Neural crest cell (in vitro differentiated cells): ENCODE measurements around the gene FBLN2. TPM values are rescaled to one million over a fixed set of nuclear protein-coding genes. Genes with fewer than 3 reads are reported as not detected.

Experiments
- DNase-seq: peaks from one replicate; pipeline ENCODE4 v3.0.0; 2021; ENCODE audit warnings: low read depth, mixed read lengths, low spot score
- H3K27ac Mint-ChIP-seq: one replicate; pipeline ENCODE4 v1.8.0; 2021; ENCODE audit warnings: mild to moderate bottlenecking, mixed read lengths; ENCODE audit not compliant: unreplicated experiment
- H3K27me3 Mint-ChIP-seq: 2 replicates; pipeline ENCODE4 v1.8.0; 2021; ENCODE audit warnings: low read depth, mild to moderate bottlenecking, mixed read lengths
- H3K36me3 Mint-ChIP-seq: 2 replicates; pipeline ENCODE4 v1.8.0; 2021; ENCODE audit warnings: low read depth, mild to moderate bottlenecking, mixed read lengths
- H3K4me1 Mint-ChIP-seq: 2 replicates; pipeline ENCODE4 v1.8.0; 2021; ENCODE audit warnings: mixed read lengths
- H3K4me3 Mint-ChIP-seq: one replicate; pipeline ENCODE4 v1.8.0; 2021; ENCODE audit warnings: mild to moderate bottlenecking, mixed read lengths
- H3K9me3 Mint-ChIP-seq: 2 replicates; pipeline ENCODE4 v1.8.0; 2021; ENCODE audit warnings: mixed read lengths
- total RNA-seq: library from RNA; stranded (reverse); gene quantifications from 2 replicates; pipeline ENCODE4 v1.2.1, GENCODE V29; 2021
- TF ChIP-seq, protein P1 (sequence below): fragments of 200-600 bp; sonication (generic); conservative IDR thresholded peaks from 2 replicates; pipeline ENCODE4 v1.5.0; 2021; ENCODE audit warnings: antibody characterized with exemption, mild to moderate bottlenecking

Gene FBLN2
- total RNA-seq, 1 donor from 2014 or later: 6.3 TPM

DNA sequence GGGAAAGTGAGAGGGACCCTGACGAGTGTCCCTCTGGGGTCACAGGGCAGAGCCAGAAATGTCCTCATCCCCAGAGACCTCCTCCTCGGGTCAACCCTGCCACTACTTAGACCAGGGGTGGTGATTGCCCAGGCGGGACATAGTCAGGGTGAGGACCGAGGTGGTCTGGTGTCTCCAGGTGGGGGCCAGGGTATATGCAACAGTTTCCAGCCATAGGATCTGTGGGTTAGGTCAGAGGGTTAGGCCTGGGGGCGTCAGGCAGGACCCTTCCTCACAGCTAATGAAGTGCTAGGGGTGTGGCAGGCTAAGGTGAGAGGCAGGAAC lies 22.3 kb upstream of the FBLN2 start:
- Mint-ChIP-seq H3K36me3 (no peaks in the 10 kb centered on the region), H3K27me3 (no peaks in the 10 kb centered on the region), H3K4me1 (peaks cover 29% of the 10 kb centered on the region), H3K4me3 (no peak overlapping the region), H3K27ac (no peak overlapping the region), H3K9me3 (peaks cover 3% of the 10 kb centered on the region)
- TF ChIP-seq, protein P1, sequence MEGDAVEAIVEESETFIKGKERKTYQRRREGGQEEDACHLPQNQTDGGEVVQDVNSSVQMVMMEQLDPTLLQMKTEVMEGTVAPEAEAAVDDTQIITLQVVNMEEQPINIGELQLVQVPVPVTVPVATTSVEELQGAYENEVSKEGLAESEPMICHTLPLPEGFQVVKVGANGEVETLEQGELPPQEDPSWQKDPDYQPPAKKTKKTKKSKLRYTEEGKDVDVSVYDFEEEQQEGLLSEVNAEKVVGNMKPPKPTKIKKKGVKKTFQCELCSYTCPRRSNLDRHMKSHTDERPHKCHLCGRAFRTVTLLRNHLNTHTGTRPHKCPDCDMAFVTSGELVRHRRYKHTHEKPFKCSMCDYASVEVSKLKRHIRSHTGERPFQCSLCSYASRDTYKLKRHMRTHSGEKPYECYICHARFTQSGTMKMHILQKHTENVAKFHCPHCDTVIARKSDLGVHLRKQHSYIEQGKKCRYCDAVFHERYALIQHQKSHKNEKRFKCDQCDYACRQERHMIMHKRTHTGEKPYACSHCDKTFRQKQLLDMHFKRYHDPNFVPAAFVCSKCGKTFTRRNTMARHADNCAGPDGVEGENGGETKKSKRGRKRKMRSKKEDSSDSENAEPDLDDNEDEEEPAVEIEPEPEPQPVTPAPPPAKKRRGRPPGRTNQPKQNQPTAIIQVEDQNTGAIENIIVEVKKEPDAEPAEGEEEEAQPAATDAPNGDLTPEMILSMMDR: no peak
- no peak for DNase-seq

DNA sequence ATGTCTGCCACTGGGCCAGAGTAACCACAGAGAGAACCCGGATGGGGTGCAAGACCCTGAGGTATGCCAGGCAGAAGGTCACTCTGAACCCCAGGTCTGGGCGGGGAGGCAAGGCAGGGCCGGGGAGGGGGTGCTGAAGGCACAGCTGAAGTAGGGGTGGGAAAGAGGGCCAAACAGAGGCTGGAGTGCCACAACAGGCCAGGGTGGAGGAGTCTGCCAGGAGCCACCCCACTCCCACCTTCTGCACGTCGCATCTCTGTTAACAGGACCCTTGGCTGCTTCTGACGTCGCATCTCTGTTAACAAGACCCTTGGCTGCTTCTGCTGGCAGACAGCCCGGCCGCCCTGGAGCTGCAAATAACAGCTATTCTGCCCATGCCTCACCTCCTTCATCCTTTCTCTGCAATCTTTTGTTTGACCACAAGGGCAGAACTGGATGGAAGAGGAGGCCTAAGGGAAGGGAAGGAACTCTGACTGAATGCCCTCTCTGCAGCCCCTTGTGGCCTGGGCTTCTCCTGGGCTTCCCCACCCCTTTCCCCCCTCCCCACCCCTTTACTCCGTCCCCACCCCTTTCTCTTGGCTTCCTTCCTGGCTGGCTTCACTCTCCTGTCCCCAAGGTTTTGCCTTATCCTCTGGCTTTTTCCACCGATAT lies 20.6 kb upstream of the FBLN2 start:
- peaks cover 29% of the 10 kb centered on the region for H3K4me1 Mint-ChIP-seq
- TF ChIP-seq, protein P1: peak; percentile 52
- H3K9me3 Mint-ChIP-seq: no peaks in the 10 kb centered on the region
- no peaks in the 10 kb centered on the region for H3K36me3 Mint-ChIP-seq
- H3K4me3 Mint-ChIP-seq: no peak overlapping the region
- peak overlapping the region; percentile 62 for H3K27ac Mint-ChIP-seq
- DNase-seq: peak; percentile 29
- no peaks in the 10 kb centered on the region for H3K27me3 Mint-ChIP-seq

- no peak overlapping the region for H3K4me3 Mint-ChIP-seq
- no peak for DNase-seq
- peaks cover 29% of the 10 kb centered on the region for H3K4me1 Mint-ChIP-seq
- peak overlapping the region; percentile 21 for H3K27ac Mint-ChIP-seq
- TF ChIP-seq, protein P1: no peak
- H3K36me3 Mint-ChIP-seq: no peaks in the 10 kb centered on the region
- no peaks in the 10 kb centered on the region for H3K27me3 Mint-ChIP-seq
- no peaks in the 10 kb centered on the region for H3K9me3 Mint-ChIP-seq
These were observed 19.5 kb upstream of the FBLN2 start for GRCh38 chr3:13529196-13530112.

- no peak overlapping the region for H3K4me3 Mint-ChIP-seq
- DNase-seq: no peak
- TF ChIP-seq, protein P1: no peak
- no peaks in the 10 kb centered on the region for H3K36me3 Mint-ChIP-seq
- H3K27ac Mint-ChIP-seq: no peak overlapping the region
- H3K9me3 Mint-ChIP-seq: no peaks in the 10 kb centered on the region
- H3K27me3 Mint-ChIP-seq: no peaks in the 10 kb centered on the region
- H3K4me1 Mint-ChIP-seq: peaks cover 29% of the 10 kb centered on the region
These were observed 18.5 kb upstream of the FBLN2 start for GRCh38 chr3:13530241-13531009.

GRCh38 chr3:13532085-13532484 lies 16.8 kb upstream of the FBLN2 start:
- no peak for DNase-seq

More at GRCh38 chr3:13532085-13532484, 16.8 kb upstream of the FBLN2 start:
- Mint-ChIP-seq H3K4me1 (peaks cover 31% of the 10 kb centered on the region), H3K9me3 (no peaks in the 10 kb centered on the region), H3K27me3 (no peaks in the 10 kb centered on the region), H3K4me3 (no peak overlapping the region), H3K36me3 (no peaks in the 10 kb centered on the region), H3K27ac (no peak overlapping the region)
- TF ChIP-seq, protein P1: no peak
